ENCODE data around the gene SAP30L.

The SAP30L gene

DNA sequence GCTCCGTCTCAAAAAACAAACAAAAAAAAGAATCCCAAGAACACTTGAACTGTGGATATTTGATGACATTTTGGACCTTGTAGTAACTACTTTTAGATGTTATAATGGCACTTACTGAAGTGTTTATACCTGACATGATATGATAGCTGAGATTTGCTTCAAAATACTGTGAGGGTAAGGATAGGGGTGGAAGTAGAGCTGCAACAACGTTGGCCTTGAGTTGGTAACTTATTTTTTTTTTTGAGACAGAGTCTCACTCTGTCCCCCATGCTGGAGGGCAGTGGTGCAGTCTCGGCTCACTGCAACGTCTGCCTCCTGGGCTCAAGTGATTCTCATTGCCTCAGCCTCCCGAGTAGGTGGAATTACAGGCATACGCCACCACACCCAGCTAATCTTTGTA, 30.7 kb upstream of the SAP30L start:
- no peak overlapping the region for H3K9ac ChIP-seq (ENCODE audit: low read depth in 1 of 2, low read length in 2 of 2)
- H3K4me3 ChIP-seq (ENCODE audit: low read length in 2 of 2) = no peak overlapping the region
- no peak overlapping the region for H3K27ac ChIP-seq (ENCODE audit: low read depth in 2 of 2, low read length in 2 of 2)
- H3K36me3 ChIP-seq (ENCODE audit: control insufficient read depth in 2 of 2, insufficient read depth in 2 of 2, low read length in 2 of 2) = peaks cover 25 to 37% of the 10 kb centered on the region in 2 donors
- no peaks in the 10 kb centered on the region for H3K4me1 ChIP-seq (ENCODE audit: control insufficient read depth in 2 of 2, insufficient read depth in 2 of 2, low read length in 2 of 2)
- H3K27me3 ChIP-seq (ENCODE audit: control insufficient read depth in 2 of 2, insufficient read depth in 2 of 2, low read length in 2 of 2) = no peaks in the 10 kb centered on the region
- no peaks in the 10 kb centered on the region for H3K9me3 ChIP-seq (ENCODE audit: control insufficient read depth in 2 of 2, low read length in 2 of 2)

DNA sequence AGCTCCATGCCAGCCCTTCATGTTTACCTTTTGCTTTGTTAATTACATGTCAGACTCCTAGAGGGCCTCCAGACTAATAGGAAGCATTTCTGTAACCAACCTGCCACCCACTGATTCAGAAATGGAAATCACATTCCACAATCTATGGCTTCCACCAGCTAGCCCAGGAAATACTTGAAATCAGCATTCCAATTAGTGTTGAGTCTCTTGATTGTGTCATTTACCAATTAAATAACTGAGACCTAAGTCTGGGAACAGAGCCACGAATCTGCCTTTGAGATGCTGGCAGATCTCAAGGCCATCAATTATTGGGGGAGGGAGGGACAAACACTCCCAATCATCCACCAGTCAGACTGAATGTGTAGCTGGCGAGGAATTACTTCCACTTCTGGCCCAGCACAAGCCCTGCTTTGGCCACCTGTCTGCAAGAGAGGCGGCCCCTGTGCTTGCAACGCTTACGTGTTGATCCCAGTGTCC, 27.4 kb upstream of the SAP30L start:
- Histone ChIP-seq H3K27me3 (ENCODE audit: control insufficient read depth in 2 of 2, insufficient read depth in 2 of 2, low read length in 2 of 2) (no peaks in the 10 kb centered on the region), H3K36me3 (ENCODE audit: control insufficient read depth in 2 of 2, insufficient read depth in 2 of 2, low read length in 2 of 2) (peaks cover 13 to 19% of the 10 kb centered on the region in 2 donors), H3K9ac (ENCODE audit: low read depth in 1 of 2, low read length in 2 of 2) (no peak overlapping the region), H3K4me1 (ENCODE audit: control insufficient read depth in 2 of 2, insufficient read depth in 2 of 2, low read length in 2 of 2) (no peaks in the 10 kb centered on the region), H3K9me3 (ENCODE audit: control insufficient read depth in 2 of 2, low read length in 2 of 2) (no peaks in the 10 kb centered on the region), H3K4me3 (ENCODE audit: low read length in 2 of 2) (no peak overlapping the region), H3K27ac (ENCODE audit: low read depth in 2 of 2, low read length in 2 of 2) (no peak overlapping the region)

GRCh38 chr5:154419236-154419635, 26.6 kb upstream of the SAP30L start:
- Histone ChIP-seq H3K4me1 (ENCODE audit: control insufficient read depth in 2 of 2, insufficient read depth in 2 of 2, low read length in 2 of 2) (no peaks in the 10 kb centered on the region), H3K9me3 (ENCODE audit: control insufficient read depth in 2 of 2, low read length in 2 of 2) (no peaks in the 10 kb centered on the region), H3K27ac (ENCODE audit: low read depth in 2 of 2, low read length in 2 of 2) (no peak overlapping the region), H3K4me3 (ENCODE audit: low read length in 2 of 2) (no peak overlapping the region), H3K36me3 (ENCODE audit: control insufficient read depth in 2 of 2, insufficient read depth in 2 of 2, low read length in 2 of 2) (peaks cover 13 to 19% of the 10 kb centered on the region in 2 donors), H3K27me3 (ENCODE audit: control insufficient read depth in 2 of 2, insufficient read depth in 2 of 2, low read length in 2 of 2) (no peaks in the 10 kb centered on the region), H3K9ac (ENCODE audit: low read depth in 1 of 2, low read length in 2 of 2) (no peak overlapping the region)

GRCh38 chr5:154421868-154422267, 23.9 kb upstream of the SAP30L start:
- peaks cover 8 to 12% of the 10 kb centered on the region in 2 donors for H3K36me3 ChIP-seq (ENCODE audit: control insufficient read depth in 2 of 2, insufficient read depth in 2 of 2, low read length in 2 of 2)
- no peaks in the 10 kb centered on the region for H3K27me3 ChIP-seq (ENCODE audit: control insufficient read depth in 2 of 2, insufficient read depth in 2 of 2, low read length in 2 of 2)
- no peaks in the 10 kb centered on the region for H3K4me1 ChIP-seq (ENCODE audit: control insufficient read depth in 2 of 2, insufficient read depth in 2 of 2, low read length in 2 of 2)
- no peak overlapping the region for H3K27ac ChIP-seq (ENCODE audit: low read depth in 2 of 2, low read length in 2 of 2)
- H3K9me3 ChIP-seq (ENCODE audit: control insufficient read depth in 2 of 2, low read length in 2 of 2) = no peaks in the 10 kb centered on the region
- H3K9ac ChIP-seq (ENCODE audit: low read depth in 1 of 2, low read length in 2 of 2) = no peak overlapping the region
- no peak overlapping the region for H3K4me3 ChIP-seq (ENCODE audit: low read length in 2 of 2)

GRCh38 chr5:154422298-154422697, 23.5 kb upstream of the SAP30L start:
- Histone ChIP-seq H3K27me3 (ENCODE audit: control insufficient read depth in 2 of 2, insufficient read depth in 2 of 2, low read length in 2 of 2) (no peaks in the 10 kb centered on the region), H3K36me3 (ENCODE audit: control insufficient read depth in 2 of 2, insufficient read depth in 2 of 2, low read length in 2 of 2) (peaks cover 4 to 10% of the 10 kb centered on the region in 2 donors), H3K27ac (ENCODE audit: low read depth in 2 of 2, low read length in 2 of 2) (no peak overlapping the region), H3K4me3 (ENCODE audit: low read length in 2 of 2) (no peak overlapping the region), H3K9me3 (ENCODE audit: control insufficient read depth in 2 of 2, low read length in 2 of 2) (no peaks in the 10 kb centered on the region), H3K4me1 (ENCODE audit: control insufficient read depth in 2 of 2, insufficient read depth in 2 of 2, low read length in 2 of 2) (no peaks in the 10 kb centered on the region), H3K9ac (ENCODE audit: low read depth in 1 of 2, low read length in 2 of 2) (no peak overlapping the region)

GRCh38 chr5:154428208-154428607, 17.6 kb upstream of the SAP30L start:
- no peaks in the 10 kb centered on the region for H3K36me3 ChIP-seq (ENCODE audit: control insufficient read depth in 2 of 2, insufficient read depth in 2 of 2, low read length in 2 of 2)
- no peaks in the 10 kb centered on the region for H3K27me3 ChIP-seq (ENCODE audit: control insufficient read depth in 2 of 2, insufficient read depth in 2 of 2, low read length in 2 of 2)
- no peak overlapping the region for H3K4me3 ChIP-seq (ENCODE audit: low read length in 2 of 2)
- no peaks in the 10 kb centered on the region for H3K4me1 ChIP-seq (ENCODE audit: control insufficient read depth in 2 of 2, insufficient read depth in 2 of 2, low read length in 2 of 2)
- no peak overlapping the region for H3K27ac ChIP-seq (ENCODE audit: low read depth in 2 of 2, low read length in 2 of 2)
- H3K9me3 ChIP-seq (ENCODE audit: control insufficient read depth in 2 of 2, low read length in 2 of 2) = no peaks in the 10 kb centered on the region
- no peak overlapping the region for H3K9ac ChIP-seq (ENCODE audit: low read depth in 1 of 2, low read length in 2 of 2)

DNA sequence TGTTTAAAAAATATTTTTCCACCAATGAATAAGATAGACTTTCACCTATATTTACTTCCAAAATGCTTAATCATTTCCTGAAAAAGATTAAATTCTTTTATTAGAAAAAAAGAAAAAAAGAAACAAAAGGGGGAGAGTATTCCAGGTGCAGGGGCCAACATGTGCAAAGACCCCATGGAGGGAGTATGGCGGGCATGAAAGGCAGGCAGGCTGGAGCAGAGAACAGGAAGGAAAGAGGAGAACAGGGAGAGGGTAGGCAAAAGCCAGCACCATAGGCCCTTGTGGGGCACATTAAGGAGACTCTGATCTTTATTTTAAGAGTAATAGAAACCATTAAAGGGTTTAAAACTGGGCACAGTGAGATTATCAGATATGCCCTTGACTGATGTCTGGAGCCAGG, 16.5 kb upstream of the SAP30L start:
- H3K9me3 ChIP-seq (ENCODE audit: control insufficient read depth in 2 of 2, low read length in 2 of 2) = no peaks in the 10 kb centered on the region
- H3K9ac ChIP-seq (ENCODE audit: low read depth in 1 of 2, low read length in 2 of 2) = no peak overlapping the region
- H3K27me3 ChIP-seq (ENCODE audit: control insufficient read depth in 2 of 2, insufficient read depth in 2 of 2, low read length in 2 of 2) = no peaks in the 10 kb centered on the region
- H3K4me3 ChIP-seq (ENCODE audit: low read length in 2 of 2) = no peak overlapping the region
- H3K27ac ChIP-seq (ENCODE audit: low read depth in 2 of 2, low read length in 2 of 2) = no peak overlapping the region
- H3K36me3 ChIP-seq (ENCODE audit: control insufficient read depth in 2 of 2, insufficient read depth in 2 of 2, low read length in 2 of 2) = no peaks in the 10 kb centered on the region
- H3K4me1 ChIP-seq (ENCODE audit: control insufficient read depth in 2 of 2, insufficient read depth in 2 of 2, low read length in 2 of 2) = no peaks in the 10 kb centered on the region

- Histone ChIP-seq H3K27ac (ENCODE audit: low read depth in 2 of 2, low read length in 2 of 2) (no peak overlapping the region), H3K36me3 (ENCODE audit: control insufficient read depth in 2 of 2, insufficient read depth in 2 of 2, low read length in 2 of 2) (no peaks in the 10 kb centered on the region), H3K4me1 (ENCODE audit: control insufficient read depth in 2 of 2, insufficient read depth in 2 of 2, low read length in 2 of 2) (no peaks in the 10 kb centered on the region), H3K9me3 (ENCODE audit: control insufficient read depth in 2 of 2, low read length in 2 of 2) (no peaks in the 10 kb centered on the region), H3K27me3 (ENCODE audit: control insufficient read depth in 2 of 2, insufficient read depth in 2 of 2, low read length in 2 of 2) (no peaks in the 10 kb centered on the region), H3K9ac (ENCODE audit: low read depth in 1 of 2, low read length in 2 of 2) (no peak overlapping the region), H3K4me3 (ENCODE audit: low read length in 2 of 2) (no peak overlapping the region)
These were observed 15.3 kb upstream of the SAP30L start for GRCh38 chr5:154430466-154430865.

- H3K36me3 ChIP-seq (ENCODE audit: control insufficient read depth in 2 of 2, insufficient read depth in 2 of 2, low read length in 2 of 2) = peaks cover 5% of the 10 kb centered on the region in 2 donors
- no peak overlapping the region for H3K27ac ChIP-seq (ENCODE audit: low read depth in 2 of 2, low read length in 2 of 2)
- no peak overlapping the region for H3K9ac ChIP-seq (ENCODE audit: low read depth in 1 of 2, low read length in 2 of 2)
- no peak overlapping the region for H3K4me3 ChIP-seq (ENCODE audit: low read length in 2 of 2)
- no peaks in the 10 kb centered on the region for H3K9me3 ChIP-seq (ENCODE audit: control insufficient read depth in 2 of 2, low read length in 2 of 2)
- H3K27me3 ChIP-seq (ENCODE audit: control insufficient read depth in 2 of 2, insufficient read depth in 2 of 2, low read length in 2 of 2) = no peaks in the 10 kb centered on the region
- H3K4me1 ChIP-seq (ENCODE audit: control insufficient read depth in 2 of 2, insufficient read depth in 2 of 2, low read length in 2 of 2) = no peaks in the 10 kb centered on the region
These were observed 14.7 kb upstream of the SAP30L start for GRCh38 chr5:154430961-154431630.

DNA sequence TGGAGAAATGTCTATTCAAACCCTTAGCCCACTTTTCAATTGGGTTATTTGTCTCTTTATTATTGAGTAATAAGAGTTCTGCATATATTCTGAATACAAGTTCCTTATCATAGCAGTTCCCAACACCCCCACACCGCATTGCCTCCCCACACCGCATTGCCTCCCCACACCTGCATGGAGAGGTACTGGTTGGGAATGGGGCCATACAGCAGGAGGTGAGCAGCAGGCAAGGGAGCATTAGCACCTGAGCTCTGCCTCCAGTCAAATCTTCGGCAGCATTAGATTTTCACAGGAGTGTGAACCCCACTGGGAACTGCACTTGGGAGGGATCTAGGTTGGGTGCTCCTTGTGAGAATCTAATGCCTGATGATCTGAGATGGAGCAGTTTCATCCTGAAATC, 10.6 kb upstream of the SAP30L start:
- Histone ChIP-seq H3K27ac (ENCODE audit: low read depth in 2 of 2, low read length in 2 of 2) (no peak overlapping the region), H3K4me3 (ENCODE audit: low read length in 2 of 2) (no peak overlapping the region), H3K4me1 (ENCODE audit: control insufficient read depth in 2 of 2, insufficient read depth in 2 of 2, low read length in 2 of 2) (no peaks in the 10 kb centered on the region), H3K9me3 (ENCODE audit: control insufficient read depth in 2 of 2, low read length in 2 of 2) (no peaks in the 10 kb centered on the region), H3K36me3 (ENCODE audit: control insufficient read depth in 2 of 2, insufficient read depth in 2 of 2, low read length in 2 of 2) (peaks cover 10 to 29% of the 10 kb centered on the region in 2 donors), H3K27me3 (ENCODE audit: control insufficient read depth in 2 of 2, insufficient read depth in 2 of 2, low read length in 2 of 2) (no peaks in the 10 kb centered on the region), H3K9ac (ENCODE audit: low read depth in 1 of 2, low read length in 2 of 2) (no peak overlapping the region)
